ENCODE results near the gene NELL1.

The NELL1 gene

DNA sequence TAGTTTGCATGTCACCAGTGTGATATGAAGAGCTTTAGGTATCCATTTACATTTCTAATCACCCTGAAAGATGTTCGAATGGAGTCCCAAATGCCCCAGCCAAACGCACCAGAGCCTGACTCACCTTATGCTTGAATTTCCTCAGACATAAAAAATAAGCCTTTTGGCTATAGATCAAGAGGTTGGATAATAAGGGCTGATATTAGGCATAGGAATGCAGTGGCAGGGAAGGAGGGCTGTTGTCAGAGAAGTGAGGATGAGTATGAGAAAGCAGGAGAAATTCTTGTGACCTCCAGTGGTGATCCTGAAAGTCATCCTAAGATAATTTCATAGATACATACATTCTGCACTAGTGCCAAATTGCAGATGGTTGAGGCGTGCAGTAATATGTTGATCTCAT lies 264.6 kb downstream of the NELL1 start:
- TF ChIP-seq, protein P1, sequence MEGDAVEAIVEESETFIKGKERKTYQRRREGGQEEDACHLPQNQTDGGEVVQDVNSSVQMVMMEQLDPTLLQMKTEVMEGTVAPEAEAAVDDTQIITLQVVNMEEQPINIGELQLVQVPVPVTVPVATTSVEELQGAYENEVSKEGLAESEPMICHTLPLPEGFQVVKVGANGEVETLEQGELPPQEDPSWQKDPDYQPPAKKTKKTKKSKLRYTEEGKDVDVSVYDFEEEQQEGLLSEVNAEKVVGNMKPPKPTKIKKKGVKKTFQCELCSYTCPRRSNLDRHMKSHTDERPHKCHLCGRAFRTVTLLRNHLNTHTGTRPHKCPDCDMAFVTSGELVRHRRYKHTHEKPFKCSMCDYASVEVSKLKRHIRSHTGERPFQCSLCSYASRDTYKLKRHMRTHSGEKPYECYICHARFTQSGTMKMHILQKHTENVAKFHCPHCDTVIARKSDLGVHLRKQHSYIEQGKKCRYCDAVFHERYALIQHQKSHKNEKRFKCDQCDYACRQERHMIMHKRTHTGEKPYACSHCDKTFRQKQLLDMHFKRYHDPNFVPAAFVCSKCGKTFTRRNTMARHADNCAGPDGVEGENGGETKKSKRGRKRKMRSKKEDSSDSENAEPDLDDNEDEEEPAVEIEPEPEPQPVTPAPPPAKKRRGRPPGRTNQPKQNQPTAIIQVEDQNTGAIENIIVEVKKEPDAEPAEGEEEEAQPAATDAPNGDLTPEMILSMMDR (IDR thresholded peaks at IDR 0.05; ENCODE audit: insufficient read depth, missing control alignments), result no peak
- DNase-seq (ENCODE audit: insufficient read length, low spot score) (no peak), FAIRE-seq (no peak)

DNA sequence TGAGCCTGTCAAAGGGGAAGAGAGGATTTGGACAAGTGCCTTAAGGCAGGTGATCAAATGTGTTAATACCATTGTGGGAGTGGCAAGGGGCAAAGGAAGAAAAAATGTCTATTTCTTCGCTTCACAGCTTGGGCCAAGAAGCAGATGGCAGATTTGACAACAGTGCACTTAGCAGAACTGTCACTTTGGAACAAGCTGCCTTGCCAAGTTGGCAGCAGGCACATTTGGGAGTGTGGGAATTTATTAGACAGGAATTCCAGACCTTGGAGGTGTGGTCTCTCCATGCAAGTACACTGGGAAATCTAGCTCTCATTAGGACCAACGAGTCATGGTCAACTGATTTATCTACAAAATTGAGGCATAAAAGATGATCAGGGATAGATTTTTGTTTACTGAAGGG lies 265.1 kb downstream of the NELL1 start:
- FAIRE-seq, result no peak
- TF ChIP-seq, protein P1 (IDR thresholded peaks at IDR 0.05; ENCODE audit: insufficient read depth, missing control alignments), result no peak
- no peak for DNase-seq (ENCODE audit: insufficient read length, low spot score)

DNA sequence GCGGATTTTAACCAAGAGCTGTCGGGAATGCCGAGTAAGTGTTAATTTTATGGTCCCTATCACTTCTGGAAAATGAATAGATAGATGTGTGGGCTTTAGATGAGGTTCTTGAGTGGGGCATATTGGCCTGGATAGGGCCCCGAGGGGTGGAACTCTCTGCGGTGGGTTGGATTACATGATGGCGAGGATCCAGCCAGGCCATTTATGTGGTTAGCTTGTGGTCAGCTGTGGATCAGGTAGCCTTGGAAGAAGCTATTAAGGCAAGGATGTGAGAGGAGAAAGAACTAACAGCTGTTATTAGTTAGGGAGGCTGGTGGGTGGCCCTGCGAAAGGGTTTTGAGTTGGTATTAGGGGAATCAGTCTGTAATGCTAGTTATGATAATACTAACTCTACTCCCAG lies 268.4 kb downstream of the NELL1 start:
- FAIRE-seq (no peak), DNase-seq (ENCODE audit: insufficient read length, low spot score) (no peak)
- TF ChIP-seq, protein P1 (IDR thresholded peaks at IDR 0.05; ENCODE audit: insufficient read depth, missing control alignments), result no peak

DNA sequence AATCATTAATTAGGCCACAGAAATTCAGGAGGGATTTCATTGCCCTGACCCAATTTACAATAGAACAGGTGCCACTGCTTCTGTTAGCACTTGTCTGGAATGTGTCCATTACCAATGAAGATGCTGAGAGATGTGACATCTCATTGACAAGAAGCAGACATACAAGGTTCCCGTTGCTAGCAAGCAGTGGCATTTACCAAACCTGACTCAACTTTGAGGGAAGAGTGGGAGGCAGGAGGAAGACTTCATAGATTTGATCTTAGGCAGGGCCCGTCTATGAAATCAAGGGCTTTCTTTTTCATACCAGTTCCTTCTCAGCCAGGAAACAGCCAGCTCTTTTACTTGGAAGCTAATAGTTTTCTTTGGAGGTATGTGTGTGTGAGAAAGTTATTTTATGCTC lies 280.2 kb downstream of the NELL1 start:
- FAIRE-seq (no peak), DNase-seq (ENCODE audit: insufficient read length, low spot score) (no peak)
- TF ChIP-seq, protein P1 (IDR thresholded peaks at IDR 0.05; ENCODE audit: insufficient read depth, missing control alignments), result no peak

DNA sequence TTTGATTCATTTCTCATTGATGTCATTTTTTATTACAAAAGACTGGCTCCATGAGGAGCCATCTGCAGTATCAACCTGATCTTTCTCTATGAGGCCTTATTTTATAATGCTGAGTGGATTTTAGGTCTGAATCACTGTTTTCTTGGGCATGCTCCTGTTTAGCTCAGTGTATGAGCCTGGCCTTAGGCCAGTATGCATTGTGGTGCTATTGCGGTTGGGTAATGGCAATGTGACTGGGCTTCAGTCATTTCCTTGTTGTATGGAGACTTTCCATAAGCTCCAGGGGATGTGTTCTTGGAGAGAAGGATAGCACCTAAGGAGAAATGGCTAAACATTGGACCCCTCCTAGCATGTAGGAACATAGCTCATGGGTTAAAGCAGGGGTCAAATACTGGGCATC lies 293.2 kb downstream of the NELL1 start:
- FAIRE-seq, result no peak
- DNase-seq (ENCODE audit: insufficient read length, low spot score), result no peak
- TF ChIP-seq, protein P1 (IDR thresholded peaks at IDR 0.05; ENCODE audit: insufficient read depth, missing control alignments), result no peak

DNA sequence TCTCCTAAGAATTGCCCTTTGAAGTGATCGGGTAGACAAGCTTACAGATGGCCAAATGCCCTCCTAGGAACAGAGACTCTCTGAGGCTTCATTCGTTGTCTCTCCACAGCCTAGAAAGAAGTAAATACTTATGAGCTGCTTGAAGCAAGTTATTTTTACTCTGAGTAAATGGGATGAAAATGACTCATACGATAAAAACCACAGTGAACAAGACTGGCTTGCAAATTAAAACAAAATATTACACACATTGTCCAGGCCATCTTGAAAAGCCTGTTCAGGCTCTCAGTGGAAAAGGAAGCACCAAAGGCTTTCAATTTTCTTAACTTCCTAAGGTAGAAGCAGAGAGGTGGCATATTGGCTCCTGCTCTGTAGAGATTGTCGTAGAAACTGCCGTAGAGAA lies 294.2 kb downstream of the NELL1 start:
- TF ChIP-seq, protein P1 (IDR thresholded peaks at IDR 0.05; ENCODE audit: insufficient read depth, missing control alignments), result no peak
- DNase-seq (ENCODE audit: insufficient read length, low spot score) (no peak), FAIRE-seq (no peak)

DNA sequence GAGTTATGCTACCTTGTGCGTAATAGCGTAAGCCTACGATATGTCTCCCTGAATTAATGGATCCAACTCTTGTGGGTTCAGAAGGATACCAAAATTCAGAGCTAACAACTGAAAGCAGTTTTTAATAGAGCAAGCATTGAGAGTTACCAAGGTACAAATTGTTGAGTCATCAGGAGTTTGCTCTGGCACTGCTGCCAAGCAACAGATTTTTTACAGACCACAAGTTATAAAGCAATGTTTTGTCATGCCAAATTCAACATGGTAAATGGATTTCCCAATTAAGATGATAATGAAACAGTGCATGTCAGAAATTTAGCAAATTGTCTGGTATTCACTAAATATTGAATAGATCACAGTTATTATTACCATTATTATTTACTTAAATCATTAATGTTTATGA lies 295.6 kb downstream of the NELL1 start:
- TF ChIP-seq, protein P1 (IDR thresholded peaks at IDR 0.05; ENCODE audit: insufficient read depth, missing control alignments), result no peak
- FAIRE-seq (no peak), DNase-seq (ENCODE audit: insufficient read length, low spot score) (no peak)

Measured in D721Med (cell line).